GM19328 (cell line): Measurements from ENCODE around the gene ST7.

Experiments used
- ATAC-seq: cut with Tn5 transposase; IDR thresholded peaks from one replicate; pipeline ENCODE4 v1.9.1; 2021; ENCODE audit warnings: mild to moderate bottlenecking, moderate library complexity; ENCODE audit not compliant: unreplicated experiment

Gene ST7

DNA sequence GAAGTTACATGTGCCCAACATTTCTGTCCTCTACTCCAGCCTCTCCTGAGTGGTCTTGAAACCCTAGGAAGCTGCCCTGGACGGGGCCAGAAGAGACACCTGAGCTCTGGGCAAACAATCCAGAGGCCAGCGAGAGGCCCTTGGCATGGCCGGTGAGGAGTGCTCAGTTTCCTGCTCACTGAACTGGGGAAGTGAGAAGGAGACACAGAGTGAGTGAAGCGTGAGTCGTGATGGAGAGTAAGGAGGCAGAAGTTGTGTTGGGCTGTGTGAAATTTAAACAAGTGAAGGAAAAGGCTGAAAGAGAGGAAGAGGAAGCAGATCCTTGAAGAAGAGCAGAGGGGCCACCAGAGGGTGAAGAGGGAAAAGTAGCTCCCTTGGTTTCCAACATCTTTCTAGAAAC, 296.4 kb downstream of the ST7 start:
- ATAC-seq, result no peak

GRCh38 chr7:117250245-117250644, 296.9 kb downstream of the ST7 start:
- no peak for ATAC-seq

GRCh38 chr7:117250801-117251200, 297.5 kb downstream of the ST7 start:
- ATAC-seq, result no peak

- ATAC-seq, result peak; percentile 65
Measured at GRCh38 chr7:117251687-117252086, 298.4 kb downstream of the ST7 start.

DNA sequence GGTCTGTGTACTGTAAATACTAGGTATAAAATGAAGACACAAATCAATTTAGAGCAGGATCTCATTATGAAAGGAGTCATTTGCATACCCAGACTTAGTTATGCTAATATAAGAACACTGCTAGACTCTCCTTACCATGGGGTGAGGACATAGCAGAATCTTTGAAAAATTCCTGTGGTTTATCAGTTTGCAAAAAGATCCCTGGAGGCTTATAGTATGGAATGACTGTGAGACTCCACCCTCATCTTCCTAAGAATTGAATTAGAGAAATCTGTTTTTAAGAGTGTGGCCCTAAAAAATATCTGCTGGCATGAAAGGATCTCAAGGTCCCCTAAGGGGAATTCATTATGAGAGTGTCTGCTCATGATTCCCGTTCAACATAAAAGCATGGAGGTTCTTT, 306.3 kb downstream of the ST7 start:
- ATAC-seq, result peak; percentile 25

GRCh38 chr7:117262546-117262945, 309.2 kb downstream of the ST7 start:
- no peak for ATAC-seq

- no peak for ATAC-seq
Measured at GRCh38 chr7:117264716-117265115, 311.4 kb downstream of the ST7 start.

GRCh38 chr7:117269417-117269816, 316.1 kb downstream of the ST7 start:
- no peak for ATAC-seq

DNA sequence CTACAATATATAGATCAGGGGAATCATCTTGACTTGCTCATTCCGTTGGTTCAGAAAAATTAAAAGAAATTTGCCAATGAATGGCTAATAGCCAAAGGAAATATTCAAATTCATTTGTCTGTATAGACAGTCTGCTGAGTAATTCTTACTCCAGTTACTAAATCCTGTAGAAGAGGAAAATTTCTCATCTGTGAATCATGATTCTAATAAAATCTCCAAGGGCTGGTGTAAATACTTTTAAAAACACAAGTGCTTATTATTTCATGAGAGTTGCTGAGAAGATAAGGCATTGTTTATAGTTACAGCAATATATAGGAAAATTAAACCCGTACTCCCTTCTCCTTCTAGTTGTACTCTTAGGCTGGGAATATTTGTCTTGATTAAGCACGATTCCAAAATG, 316.6 kb downstream of the ST7 start:
- ATAC-seq, result no peak

- no peak for ATAC-seq
Measured at GRCh38 chr7:117270371-117270770, 317.1 kb downstream of the ST7 start.

DNA sequence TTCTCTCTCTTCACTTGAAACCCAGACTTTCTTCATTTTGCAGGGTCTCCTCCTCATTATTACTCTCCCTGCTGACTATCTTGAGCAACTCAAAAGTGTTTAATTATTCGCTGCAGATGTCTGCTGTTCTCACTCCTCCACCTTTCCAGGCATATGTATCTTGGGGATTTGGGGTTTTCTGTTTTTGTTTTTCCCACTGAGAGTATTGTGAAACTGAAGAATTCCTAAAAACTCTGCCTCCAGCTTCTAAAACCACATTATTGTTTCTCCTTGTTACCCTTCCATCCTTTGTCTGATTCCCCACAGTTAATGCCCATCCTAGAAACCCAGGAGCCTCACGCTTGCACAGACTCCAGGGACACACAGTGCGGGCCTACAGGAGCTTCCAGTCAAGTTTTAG, 318.3 kb downstream of the ST7 start:
- ATAC-seq, result no peak

DNA sequence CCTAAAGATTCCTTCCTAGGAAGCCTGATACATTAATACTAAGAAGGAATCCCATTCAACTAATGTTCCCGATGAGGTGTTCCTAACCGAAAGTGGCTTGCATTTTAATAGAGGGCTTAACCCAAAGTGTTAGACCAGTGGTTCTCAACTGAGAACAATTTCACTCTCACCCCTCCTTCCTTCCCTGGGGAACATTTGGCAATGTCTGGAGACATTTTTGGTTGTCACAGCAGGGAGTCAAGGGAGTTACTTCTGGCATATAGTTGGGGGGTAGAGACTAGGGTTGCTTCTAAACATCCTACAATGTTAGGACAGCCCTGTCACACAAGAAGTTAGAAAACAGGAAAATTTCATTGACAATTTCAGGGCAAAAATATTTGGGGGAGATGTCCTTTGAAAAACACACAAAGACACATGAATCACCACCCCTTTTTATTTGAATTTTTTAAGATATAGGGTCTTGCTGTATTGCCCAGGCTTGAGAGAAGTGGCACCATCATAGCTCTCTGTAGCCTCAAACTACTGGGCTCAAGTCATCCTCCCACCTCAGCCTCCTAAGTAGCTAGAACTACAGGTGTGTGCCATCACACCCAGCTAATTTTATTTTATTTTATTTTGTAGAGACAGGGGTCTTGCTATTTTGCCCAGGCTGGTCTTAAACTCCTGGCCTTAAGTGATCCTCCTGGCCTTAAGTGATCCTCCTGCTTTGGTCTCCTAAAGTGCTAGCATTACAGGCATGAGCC, 318.9 kb downstream of the ST7 start:
- no peak for ATAC-seq

DNA sequence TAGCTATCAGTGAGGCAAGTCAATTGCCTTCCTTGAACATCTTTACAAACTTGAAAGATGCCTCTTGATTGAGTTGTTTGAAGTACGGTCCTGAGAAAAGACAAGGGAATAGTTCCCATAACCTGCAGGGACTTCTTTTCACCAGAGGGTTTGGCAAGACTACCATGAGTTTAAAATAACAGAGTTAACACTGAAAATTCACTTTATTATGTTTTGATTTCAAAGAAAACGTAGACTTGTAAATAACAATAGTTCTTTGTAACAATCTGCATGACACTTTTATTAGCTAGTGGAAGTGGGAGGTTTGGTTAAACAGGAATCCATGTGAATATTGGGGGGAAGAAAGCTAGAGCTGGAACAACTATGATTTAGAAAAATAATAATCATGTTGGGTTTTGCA, 320.0 kb downstream of the ST7 start:
- ATAC-seq, result no peak

- no peak for ATAC-seq
Measured at GRCh38 chr7:117273814-117274225, 320.5 kb downstream of the ST7 start.

- ATAC-seq, result no peak
Measured at GRCh38 chr7:117274951-117275350, 321.6 kb downstream of the ST7 start.

DNA sequence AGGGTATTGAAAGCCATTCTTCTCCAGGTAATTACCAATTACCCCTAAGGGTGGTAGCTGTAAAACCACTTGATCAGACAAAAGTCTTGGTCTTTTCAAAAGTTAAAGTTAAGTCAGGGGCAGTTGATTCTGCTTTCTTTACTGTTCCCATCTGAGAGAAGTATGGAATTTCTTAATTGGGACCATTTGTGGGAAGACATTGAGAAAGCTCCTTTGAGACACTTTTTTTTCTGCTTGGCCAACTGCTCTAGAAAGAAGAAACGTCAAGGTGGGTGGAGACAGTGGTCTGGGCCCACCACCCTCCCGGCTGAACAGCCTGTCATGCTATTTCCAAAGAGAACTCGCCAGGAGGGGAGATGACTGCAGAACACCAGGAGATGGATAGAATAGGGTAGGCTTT, 324.3 kb downstream of the ST7 start:
- no peak for ATAC-seq

GRCh38 chr7:117278040-117278439, 324.7 kb downstream of the ST7 start:
- no peak for ATAC-seq

DNA sequence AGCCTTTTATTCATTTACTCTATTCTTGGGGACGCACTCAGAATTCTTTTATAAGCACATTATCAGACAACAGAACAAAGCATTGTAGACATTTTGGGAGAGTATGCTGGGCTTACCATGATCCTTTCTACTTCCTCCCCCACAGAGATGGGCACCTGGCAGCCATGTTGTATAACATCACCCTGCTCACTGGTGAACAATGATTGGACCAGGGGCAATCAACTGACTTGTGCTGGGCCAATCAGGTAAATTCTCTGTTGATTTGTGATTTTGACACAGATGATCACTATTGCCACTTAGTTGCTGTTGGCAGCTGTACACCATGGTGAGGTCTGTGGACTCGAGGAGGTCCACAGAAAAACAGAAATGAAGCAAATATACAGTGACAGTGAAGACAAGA, 325.9 kb downstream of the ST7 start:
- no peak for ATAC-seq
